Stomach (tissue), 4 donors: Measurements from ENCODE around the gene MRAP2.

Experiments
- CTCF ChIP-seq, 7 experiments: fragments of 450-650 bp in 4 of 7; fragments of 200-600 bp in 3 of 7; sonication (generic) in 3 of 7; IDR thresholded peaks; one replicate each; pipeline ENCODE4 v1.5.1; 2016 to 2019; ENCODE audit warnings: antibody characterized with exemption in 7 of 7, control low read depth in 2 of 7, mild to moderate bottlenecking in 1 of 7
- EP300 ChIP-seq: sonication (generic); formaldehyde crosslinking; IDR thresholded peaks from one replicate; pipeline ENCODE4 v1.6.1; 2017; ENCODE audit warnings: antibody characterized with exemption
- POLR2AphosphoS5 ChIP-seq, 3 donors: sonication (generic); formaldehyde crosslinking; IDR thresholded peaks; one replicate each; pipeline ENCODE4 v1.6.1; 2016; ENCODE audit warnings: antibody characterized with exemption in 3 of 3

GRCh38 chr6:84086545-84087429, 53.2 kb downstream of the MRAP2 start:
- TF ChIP-seq CTCF (IDR thresholded peaks at IDR 0.05): no peak
- TF ChIP-seq EP300: no peak
- TF ChIP-seq POLR2AphosphoS5 (IDR thresholded peaks at IDR 0.05): no peak
